ENCODE results near the gene EHBP1. TPM values are rescaled to one million over a fixed set of nuclear protein-coding genes. Genes with fewer than 3 reads are reported as not detected.

The EHBP1 gene
- total RNA-seq, 2 donors from 2014 or later: 28.4 to 67.7 TPM

DNA sequence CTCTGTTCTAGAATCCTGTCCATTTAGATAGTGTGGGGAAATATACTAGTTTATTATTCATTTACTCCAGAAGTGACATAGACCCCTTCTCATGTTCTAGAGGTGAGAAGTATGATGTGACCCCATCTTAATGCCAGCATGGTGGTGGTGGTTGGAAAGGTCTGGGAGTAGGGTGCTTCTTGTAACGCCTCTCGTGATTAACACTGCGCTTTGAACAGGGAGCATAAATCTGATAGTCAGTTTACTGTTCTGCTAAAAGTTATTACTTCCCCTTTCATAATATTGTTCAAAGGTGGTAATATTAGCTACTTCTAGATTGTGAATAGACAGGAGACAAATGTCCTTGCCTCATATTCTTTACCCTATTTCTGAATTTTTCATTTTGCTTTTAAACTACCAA lies 35.6 kb downstream of the EHBP1 start:
- no peak for ATAC-seq (ENCODE audit: insufficient number of reproducible peaks, low FRiP score, low read depth)
- Histone ChIP-seq H3K36me3 (no peaks in the 10 kb centered on the region), H3K4me3 (no peak overlapping the region), H3K4me1 (ENCODE audit: control insufficient read depth in 1 of 2, low read depth in 2 of 2) (peaks cover 6 to 7% of the 10 kb centered on the region in 2 donors), H3K27me3 (replicated peaks; ENCODE audit: insufficient read depth) (no peaks in the 10 kb centered on the region), H3K27ac (no peak overlapping the region), H3K9me3 (no peaks in the 10 kb centered on the region)
- TF ChIP-seq, protein P1, sequence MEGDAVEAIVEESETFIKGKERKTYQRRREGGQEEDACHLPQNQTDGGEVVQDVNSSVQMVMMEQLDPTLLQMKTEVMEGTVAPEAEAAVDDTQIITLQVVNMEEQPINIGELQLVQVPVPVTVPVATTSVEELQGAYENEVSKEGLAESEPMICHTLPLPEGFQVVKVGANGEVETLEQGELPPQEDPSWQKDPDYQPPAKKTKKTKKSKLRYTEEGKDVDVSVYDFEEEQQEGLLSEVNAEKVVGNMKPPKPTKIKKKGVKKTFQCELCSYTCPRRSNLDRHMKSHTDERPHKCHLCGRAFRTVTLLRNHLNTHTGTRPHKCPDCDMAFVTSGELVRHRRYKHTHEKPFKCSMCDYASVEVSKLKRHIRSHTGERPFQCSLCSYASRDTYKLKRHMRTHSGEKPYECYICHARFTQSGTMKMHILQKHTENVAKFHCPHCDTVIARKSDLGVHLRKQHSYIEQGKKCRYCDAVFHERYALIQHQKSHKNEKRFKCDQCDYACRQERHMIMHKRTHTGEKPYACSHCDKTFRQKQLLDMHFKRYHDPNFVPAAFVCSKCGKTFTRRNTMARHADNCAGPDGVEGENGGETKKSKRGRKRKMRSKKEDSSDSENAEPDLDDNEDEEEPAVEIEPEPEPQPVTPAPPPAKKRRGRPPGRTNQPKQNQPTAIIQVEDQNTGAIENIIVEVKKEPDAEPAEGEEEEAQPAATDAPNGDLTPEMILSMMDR (IDR thresholded peaks at IDR 0.05): no peak
- DNase-seq (ENCODE audit: low spot score): no peak

DNA sequence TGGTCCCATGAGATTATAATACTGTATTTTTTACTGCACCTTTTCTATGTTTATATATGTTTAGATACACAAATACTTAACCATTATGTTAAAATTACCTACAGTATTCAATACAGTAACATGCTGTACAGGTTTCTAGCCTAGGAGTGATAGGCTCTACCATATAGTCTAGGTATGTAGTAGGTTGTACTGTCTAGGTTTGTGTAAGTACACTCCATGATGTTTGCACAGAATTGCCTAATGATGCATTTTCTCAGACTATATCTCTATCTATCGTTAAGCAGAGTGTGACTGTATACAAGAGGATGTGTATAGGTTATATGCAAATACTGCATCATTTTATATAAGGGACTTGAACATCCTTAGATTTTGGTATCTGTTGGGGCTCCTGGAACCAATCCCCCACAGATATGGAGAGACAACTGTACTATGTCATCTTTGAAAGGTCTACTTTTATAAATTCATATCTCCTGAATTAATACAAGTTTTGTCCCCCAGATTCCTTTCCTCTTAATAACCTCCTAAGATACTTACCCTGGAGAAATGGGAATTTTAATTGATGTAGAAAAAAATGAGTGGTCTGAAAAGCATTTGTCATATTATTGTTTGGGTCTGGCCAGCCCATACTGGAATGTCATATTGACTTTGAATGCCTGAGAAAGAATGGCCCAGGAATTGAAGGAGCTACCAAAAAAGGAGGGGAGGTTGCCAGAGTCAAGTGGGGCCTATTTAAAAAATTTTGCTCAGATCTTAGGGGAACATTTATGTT lies 36.6 kb downstream of the EHBP1 start:
- Histone ChIP-seq H3K36me3 (no peaks in the 10 kb centered on the region), H3K9me3 (no peaks in the 10 kb centered on the region), H3K27ac (no peak overlapping the region), H3K27me3 (replicated peaks; ENCODE audit: insufficient read depth) (no peaks in the 10 kb centered on the region), H3K4me3 (no peak overlapping the region), H3K4me1 (ENCODE audit: control insufficient read depth in 1 of 2, low read depth in 2 of 2) (peaks cover 6 to 10% of the 10 kb centered on the region in 2 donors)
- DNase-seq (ENCODE audit: low spot score) (no peak), ATAC-seq (ENCODE audit: insufficient number of reproducible peaks, low FRiP score, low read depth) (no peak)
- TF ChIP-seq, protein P1 (IDR thresholded peaks at IDR 0.05): no peak

- Histone ChIP-seq H3K9me3 (no peaks in the 10 kb centered on the region), H3K36me3 (no peaks in the 10 kb centered on the region), H3K4me1 (ENCODE audit: control insufficient read depth in 1 of 2, low read depth in 2 of 2) (peaks cover 6 to 10% of the 10 kb centered on the region in 2 donors), H3K27ac (no peak overlapping the region), H3K4me3 (no peak overlapping the region), H3K27me3 (replicated peaks; ENCODE audit: insufficient read depth) (no peaks in the 10 kb centered on the region)
- DNase-seq (ENCODE audit: low spot score): no peak
- ATAC-seq (ENCODE audit: insufficient number of reproducible peaks, low FRiP score, low read depth): no peak
- TF ChIP-seq, protein P1 (IDR thresholded peaks at IDR 0.05): no peak
These were observed 38.0 kb downstream of the EHBP1 start for GRCh38 chr2:62743506-62743905.

GRCh38 chr2:62744603-62745002 lies 39.1 kb downstream of the EHBP1 start:
- no peaks in the 10 kb centered on the region for H3K9me3 ChIP-seq
- H3K27ac ChIP-seq: no peak overlapping the region
- H3K4me3 ChIP-seq: no peak overlapping the region
- H3K36me3 ChIP-seq: no peaks in the 10 kb centered on the region
- ATAC-seq (ENCODE audit: insufficient number of reproducible peaks, low FRiP score, low read depth) (no peak), DNase-seq (ENCODE audit: low spot score) (no peak)
- no peaks in the 10 kb centered on the region for H3K27me3 ChIP-seq (replicated peaks; ENCODE audit: insufficient read depth)
- peaks cover 6 to 10% of the 10 kb centered on the region in 2 donors for H3K4me1 ChIP-seq (ENCODE audit: control insufficient read depth in 1 of 2, low read depth in 2 of 2)
- TF ChIP-seq, protein P1 (IDR thresholded peaks at IDR 0.05): no peak

GRCh38 chr2:62745891-62746481 lies 40.5 kb downstream of the EHBP1 start:
- Histone ChIP-seq H3K9me3 (no peaks in the 10 kb centered on the region), H3K27me3 (replicated peaks; ENCODE audit: insufficient read depth) (no peaks in the 10 kb centered on the region), H3K27ac (no peak overlapping the region), H3K36me3 (no peaks in the 10 kb centered on the region), H3K4me1 (ENCODE audit: control insufficient read depth in 1 of 2, low read depth in 2 of 2) (peaks cover 3 to 6% of the 10 kb centered on the region in 2 donors), H3K4me3 (no peak overlapping the region)
- no peak for ATAC-seq (ENCODE audit: insufficient number of reproducible peaks, low FRiP score, low read depth)
- TF ChIP-seq, protein P1 (IDR thresholded peaks at IDR 0.05): no peak
- no peak for DNase-seq (ENCODE audit: low spot score)

Data from thoracic aorta (tissue), 2 donors.